ENCODE data around the gene GSTA4.
A peak's percentile ranks its signal among the peaks of the same experiment; 100 is the strongest.

The GSTA4 gene

DNA sequence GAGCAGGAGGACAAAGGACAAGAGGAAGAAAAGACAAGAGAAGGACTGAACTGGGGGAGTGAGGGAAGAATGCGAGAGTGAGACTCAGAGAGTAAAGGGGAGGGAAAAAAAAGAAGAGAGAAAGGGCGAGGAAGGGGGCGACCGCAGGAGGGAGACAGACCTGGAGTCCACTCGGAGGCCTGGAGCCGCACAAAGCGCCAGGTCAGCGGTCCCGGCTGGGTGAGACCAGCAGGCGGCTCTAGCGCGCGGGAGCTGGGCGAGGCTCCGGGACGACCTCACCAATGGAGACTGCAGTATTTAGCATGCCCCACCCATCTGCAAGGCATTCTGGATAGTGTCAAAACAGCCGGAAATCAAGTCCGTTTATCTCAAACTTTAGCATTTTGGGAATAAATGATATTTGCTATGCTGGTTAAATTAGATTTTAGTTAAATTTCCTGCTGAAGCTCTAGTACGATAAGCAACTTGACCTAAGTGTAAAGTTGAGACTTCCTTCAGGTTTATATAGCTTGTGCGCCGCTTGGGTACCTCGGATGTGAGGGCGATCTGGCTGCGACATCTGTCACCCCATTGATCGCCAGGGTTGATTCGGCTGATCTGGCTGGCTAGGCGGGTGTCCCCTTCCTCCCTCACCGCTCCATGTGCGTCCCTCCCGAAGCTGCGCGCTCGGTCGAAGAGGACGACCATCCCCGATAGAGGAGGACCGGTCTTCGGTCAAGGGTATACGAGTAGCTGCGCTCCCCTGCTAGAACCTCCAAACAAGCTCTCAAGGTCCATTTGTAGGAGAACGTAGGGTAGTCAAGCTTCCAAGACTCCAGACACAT lies at the start of gene GSTA4:
TSS of gene GSTA4 (minus strand) at position 196 of the 824 bp plus-strand sequence. CDS start 1,041 bp downstream, outside the sequence.
- DNase-seq (ENCODE audit: low read depth), result peak; percentile 98

DNA sequence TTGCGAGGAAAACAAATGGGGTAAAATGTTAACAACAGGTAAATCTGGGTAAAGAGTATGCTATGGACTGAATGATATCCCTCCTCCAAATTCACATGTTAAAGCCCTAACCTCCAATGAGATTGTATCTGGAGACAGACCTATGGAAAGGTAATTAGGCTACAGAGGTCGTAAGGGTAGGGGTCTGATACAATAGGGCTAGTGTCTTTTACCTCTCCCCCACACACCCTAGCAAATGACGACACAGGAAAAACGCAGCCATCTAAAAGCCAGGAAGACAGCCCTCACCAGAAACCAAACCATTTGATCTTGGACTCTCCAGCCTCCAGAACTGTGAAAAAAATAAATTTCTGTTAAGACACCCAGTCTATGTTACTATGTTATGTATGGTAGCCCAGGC lies 49.5 kb upstream of the GSTA4 start:
- no peak for DNase-seq (ENCODE audit: low read depth)

GRCh38 chr6:53044071-53044470 lies 49.0 kb upstream of the GSTA4 start:
- peak; percentile 78 for DNase-seq (ENCODE audit: low read depth)

GRCh38 chr6:53043581-53043980 lies 48.5 kb upstream of the GSTA4 start:
- peak; percentile 87 for DNase-seq (ENCODE audit: low read depth)

DNA sequence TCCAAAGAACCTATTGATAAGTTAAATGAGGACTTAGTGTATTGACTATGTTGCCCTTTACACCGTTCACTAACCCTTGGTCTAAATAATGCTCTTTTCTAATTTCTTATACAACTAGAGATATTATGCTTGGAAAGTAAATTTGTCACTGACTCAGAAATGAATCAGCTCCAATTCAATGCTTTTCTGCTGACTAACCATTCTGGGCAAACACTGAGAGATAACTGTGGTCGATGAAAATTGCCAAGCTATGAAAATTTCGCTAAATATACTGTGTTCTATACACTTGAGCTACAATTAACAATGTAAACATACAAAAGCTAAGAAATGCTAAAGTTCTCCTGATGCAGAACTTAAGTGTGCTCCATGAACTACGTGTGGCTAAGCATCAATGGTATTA lies 47.0 kb upstream of the GSTA4 start:
- DNase-seq (ENCODE audit: low read depth), result peak; percentile 96

- peak; percentile 87 for DNase-seq (ENCODE audit: low read depth)
Measured at GRCh38 chr6:53041356-53041755, 46.3 kb upstream of the GSTA4 start.

GRCh38 chr6:53038596-53038995 lies 43.5 kb upstream of the GSTA4 start:
- DNase-seq (ENCODE audit: low read depth), result no peak

DNA sequence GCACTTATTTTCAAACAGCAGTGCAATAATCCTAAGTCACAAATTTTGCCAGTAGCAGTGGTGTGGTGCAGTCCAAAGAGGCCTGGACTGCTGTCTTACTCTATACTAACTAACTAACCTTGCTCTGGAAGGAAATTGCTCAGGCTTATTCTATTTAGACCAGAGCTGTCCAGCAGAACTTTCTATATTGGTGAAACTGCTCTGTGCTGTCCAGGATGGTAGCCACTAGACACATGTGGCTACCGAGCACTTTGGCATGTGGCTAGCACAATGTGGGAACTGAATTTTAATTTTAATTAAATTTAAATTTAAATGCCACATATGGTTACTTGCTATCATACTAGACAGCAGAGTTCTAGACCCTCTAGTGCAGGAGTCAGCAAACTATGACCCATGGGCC lies 43.1 kb upstream of the GSTA4 start:
- DNase-seq (ENCODE audit: low read depth), result no peak

- DNase-seq (ENCODE audit: low read depth), result no peak
Measured at GRCh38 chr6:53035549-53036213, 40.6 kb upstream of the GSTA4 start.

GRCh38 chr6:53033764-53034163 lies 38.7 kb upstream of the GSTA4 start:
- peak; percentile 83 for DNase-seq (ENCODE audit: low read depth)

DNA sequence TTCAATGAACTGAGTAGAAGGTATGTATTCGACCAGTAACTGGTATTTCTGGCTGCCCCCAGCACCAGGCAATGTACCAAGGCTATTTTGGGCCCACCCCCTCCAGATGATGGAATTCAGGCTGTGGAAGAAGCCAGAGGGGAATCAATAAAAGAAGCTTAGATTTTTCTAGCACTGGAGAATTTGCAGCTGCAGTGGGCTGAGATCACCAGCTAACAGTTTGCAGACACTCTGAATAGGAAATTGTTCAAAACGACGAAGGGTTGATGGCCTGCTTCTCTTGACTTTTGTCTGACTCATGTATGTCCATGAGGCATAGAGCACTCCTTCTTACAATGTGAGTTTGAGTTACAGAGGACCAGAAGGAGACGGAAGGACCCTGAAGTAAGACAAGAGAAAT lies 37.8 kb upstream of the GSTA4 start:
- peak; percentile 40 for DNase-seq (ENCODE audit: low read depth)

GRCh38 chr6:53031281-53031680 lies 36.2 kb upstream of the GSTA4 start:
- no peak for DNase-seq (ENCODE audit: low read depth)

DNA sequence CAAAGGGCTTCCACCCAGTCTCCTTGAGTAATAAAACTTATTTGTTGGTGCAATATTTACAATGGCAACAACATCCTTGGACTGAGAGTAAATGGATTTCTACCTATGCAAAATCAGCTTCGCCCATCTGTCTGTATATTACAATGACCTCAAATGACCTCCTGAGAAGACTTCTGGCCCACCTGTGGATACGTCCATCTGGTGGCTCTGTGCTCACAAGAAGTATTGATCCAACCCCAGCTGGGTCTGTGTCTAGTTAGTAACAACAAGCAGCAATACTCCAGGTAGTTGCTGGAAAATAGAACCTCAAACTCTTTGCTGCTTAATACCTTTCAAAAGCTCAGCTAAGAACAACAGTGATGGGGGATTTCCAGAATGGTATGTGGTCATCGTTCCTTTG lies 34.7 kb upstream of the GSTA4 start:
- DNase-seq (ENCODE audit: low read depth), result no peak

- no peak for DNase-seq (ENCODE audit: low read depth)
Measured at GRCh38 chr6:53029257-53029656, 34.2 kb upstream of the GSTA4 start.

GRCh38 chr6:53028467-53028866 lies 33.4 kb upstream of the GSTA4 start:
- DNase-seq (ENCODE audit: low read depth), result no peak

DNA sequence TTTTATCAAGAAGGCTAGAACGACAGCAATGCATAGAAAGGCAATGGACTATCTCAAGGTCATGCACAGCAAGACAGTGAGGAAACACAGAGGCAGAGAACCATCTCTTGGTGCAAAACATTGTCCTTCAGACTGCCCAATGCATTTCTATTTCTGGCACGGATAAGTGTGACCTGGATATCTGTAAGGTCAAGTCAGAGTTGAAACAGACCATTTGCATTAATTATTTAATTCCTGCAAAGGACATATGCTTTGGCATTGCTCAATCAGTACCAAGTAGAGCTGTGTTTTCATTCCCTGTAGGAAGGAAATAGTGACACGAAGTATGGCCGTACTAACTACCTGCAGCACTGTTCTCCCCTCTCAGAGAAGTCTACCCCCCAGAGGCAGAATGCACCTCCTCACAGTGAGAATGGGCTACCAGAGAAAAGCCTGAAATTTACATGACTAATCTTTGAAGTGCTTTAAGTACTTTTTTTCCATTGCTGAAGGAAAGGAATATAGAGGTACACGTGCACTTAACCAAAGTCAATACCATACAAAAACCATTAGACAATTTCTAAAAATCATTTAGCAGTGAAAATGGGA lies 32.1 kb upstream of the GSTA4 start:
- DNase-seq (ENCODE audit: low read depth), result no peak

DNA sequence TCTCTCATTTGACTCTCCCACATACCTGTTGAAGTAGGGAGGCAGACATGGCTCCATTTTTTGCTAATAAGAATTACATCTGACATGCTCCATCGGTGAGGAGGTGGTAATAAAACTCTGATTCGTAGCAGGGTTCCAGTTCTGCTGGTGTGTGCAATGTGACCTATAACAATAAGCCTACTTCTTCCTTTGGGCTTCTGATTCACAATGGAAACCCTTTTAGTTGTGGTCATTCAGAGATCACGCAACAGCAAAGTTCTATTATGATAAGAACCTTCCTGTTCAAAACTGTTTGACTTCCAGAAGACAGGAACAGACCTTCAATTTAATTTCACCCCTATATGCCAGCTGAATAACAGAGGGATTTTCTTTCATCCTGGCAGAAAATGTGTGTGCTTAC lies 31.4 kb upstream of the GSTA4 start:
- DNase-seq (ENCODE audit: low read depth), result no peak

GRCh38 chr6:53023323-53023722 lies 28.2 kb upstream of the GSTA4 start:
- DNase-seq (ENCODE audit: low read depth), result no peak

DNA sequence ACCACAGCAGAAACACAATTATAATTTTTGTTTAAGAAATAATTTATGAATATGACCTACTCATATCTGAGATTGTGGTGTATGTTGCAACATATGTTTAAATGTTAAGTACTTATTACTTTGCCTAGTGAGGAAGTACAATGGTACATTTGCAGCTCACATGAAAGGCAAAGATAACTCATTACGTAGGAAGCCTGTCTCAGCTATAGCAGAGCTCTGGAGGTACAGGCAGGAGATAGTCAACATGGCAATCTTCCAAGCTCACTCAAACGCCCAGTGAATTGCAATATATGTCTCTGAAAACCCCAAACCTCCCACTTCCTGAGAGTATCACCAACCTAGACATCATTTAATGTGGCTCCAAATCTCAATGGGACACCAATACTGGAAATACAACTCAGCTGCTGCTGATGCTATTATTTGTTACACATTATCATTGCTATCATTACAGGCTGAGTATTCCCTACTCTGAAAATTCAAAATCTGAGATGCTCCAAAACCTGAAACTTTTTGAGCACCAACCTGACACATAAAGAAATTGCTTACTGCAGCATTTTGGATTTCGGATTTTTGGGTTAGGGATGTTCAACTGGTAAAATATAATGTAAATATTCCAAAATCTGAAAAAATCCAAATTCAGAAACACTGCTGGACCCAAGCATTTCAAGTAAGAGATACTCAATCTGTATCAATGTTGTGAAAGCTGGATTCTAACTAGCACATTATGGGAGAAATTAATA lies 25.1 kb upstream of the GSTA4 start:
- DNase-seq (ENCODE audit: low read depth), result no peak

- DNase-seq (ENCODE audit: low read depth), result no peak
Measured at GRCh38 chr6:53018446-53018845, 23.4 kb upstream of the GSTA4 start.

DNA sequence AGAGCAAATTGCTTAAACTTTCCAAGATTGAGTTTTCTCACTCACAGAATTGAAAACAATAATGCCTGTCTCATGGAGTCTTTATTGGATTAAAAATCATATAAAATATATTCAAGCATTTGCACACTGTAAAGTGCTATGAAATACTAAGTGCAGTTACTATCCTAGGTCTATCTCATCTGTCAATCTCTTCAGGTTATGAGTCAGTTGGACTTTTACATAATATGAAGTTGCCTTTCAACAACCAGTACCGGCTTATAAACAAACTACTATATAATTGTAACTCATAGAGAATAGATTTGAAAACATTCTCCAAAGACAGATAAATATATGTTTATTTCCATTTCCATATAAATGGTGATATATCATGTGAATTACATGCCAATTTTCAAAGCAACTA lies 20.4 kb upstream of the GSTA4 start:
- no peak for DNase-seq (ENCODE audit: low read depth)

- peak; percentile 86 for DNase-seq (ENCODE audit: low read depth)
Measured at GRCh38 chr6:53014744-53015143, 19.7 kb upstream of the GSTA4 start.

- peak; percentile 74 for DNase-seq (ENCODE audit: low read depth)
Measured at GRCh38 chr6:53014063-53014462, 19.0 kb upstream of the GSTA4 start.
